Measurements from ENCODE around the gene ATOSB. TPM values are rescaled to one million over a fixed set of nuclear protein-coding genes. Genes with fewer than 3 reads are reported as not detected.

The ATOSB gene
- total RNA-seq, 1 donor from 2014 or later: 20.3 TPM

- ATAC-seq: peak; percentile 96 to 97
- intact Hi-C loops (cut with DNase I): no loop called here
These were observed 43.0 kb downstream of the ATOSB start, which contains the start of gene VCP for GRCh38 chr9:35072461-35073278. VCP (minus strand) TSS chr9:35072625; CDS start chr9:35072353, 272 bp downstream.

DNA sequence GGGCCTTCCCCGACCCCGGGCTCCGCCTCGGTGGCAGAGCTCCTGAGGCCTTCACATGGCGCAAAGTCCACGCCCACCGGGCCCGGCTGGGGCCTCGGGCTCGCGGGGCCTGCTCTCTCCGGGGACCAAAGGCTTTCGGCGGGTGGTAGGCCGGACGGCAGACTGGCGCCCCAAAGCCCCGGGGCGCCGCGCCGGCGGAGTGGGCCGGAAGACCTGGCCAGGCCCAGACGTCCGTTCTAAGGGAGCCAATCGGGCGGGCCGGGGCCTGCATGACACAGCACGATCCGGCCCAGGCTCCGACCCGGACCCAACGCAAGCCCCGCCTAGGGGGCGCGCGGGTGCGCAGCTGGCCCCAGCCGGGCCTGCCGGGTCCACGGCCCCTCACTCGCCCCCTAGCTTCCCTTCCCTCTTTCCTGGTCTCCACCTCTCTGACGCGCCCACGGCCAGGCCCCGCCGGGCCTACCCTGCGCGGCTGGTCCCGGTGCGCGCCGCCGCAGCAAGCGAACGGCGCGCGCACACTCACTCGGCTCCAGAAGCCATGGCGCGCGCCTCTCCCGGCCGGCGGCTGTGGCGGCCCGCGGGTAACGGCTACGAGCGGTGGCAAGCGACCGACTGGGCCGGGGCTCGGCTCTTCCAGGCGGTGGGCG lies 43.7 kb downstream of the ATOSB start:
- no peaks in the 10 kb centered on the region for H3K27me3 ChIP-seq (ENCODE audit: low read depth)
- H3K27ac ChIP-seq: peak overlapping the region; percentile 100
- H3K4me3 ChIP-seq: peak overlapping the region; percentile 98
- H3K4me1 ChIP-seq: peaks cover 45% of the 10 kb centered on the region
- peaks cover 19% of the 10 kb centered on the region for H3K36me3 ChIP-seq
- TF ChIP-seq, protein P1, sequence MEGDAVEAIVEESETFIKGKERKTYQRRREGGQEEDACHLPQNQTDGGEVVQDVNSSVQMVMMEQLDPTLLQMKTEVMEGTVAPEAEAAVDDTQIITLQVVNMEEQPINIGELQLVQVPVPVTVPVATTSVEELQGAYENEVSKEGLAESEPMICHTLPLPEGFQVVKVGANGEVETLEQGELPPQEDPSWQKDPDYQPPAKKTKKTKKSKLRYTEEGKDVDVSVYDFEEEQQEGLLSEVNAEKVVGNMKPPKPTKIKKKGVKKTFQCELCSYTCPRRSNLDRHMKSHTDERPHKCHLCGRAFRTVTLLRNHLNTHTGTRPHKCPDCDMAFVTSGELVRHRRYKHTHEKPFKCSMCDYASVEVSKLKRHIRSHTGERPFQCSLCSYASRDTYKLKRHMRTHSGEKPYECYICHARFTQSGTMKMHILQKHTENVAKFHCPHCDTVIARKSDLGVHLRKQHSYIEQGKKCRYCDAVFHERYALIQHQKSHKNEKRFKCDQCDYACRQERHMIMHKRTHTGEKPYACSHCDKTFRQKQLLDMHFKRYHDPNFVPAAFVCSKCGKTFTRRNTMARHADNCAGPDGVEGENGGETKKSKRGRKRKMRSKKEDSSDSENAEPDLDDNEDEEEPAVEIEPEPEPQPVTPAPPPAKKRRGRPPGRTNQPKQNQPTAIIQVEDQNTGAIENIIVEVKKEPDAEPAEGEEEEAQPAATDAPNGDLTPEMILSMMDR (IDR thresholded peaks at IDR 0.05): peak; percentile 52
- no peaks in the 10 kb centered on the region for H3K9me3 ChIP-seq
- intact Hi-C loops (cut with DNase I): no loop called here
- ATAC-seq (peak; percentile 90 to 93), DNase-seq (peak; percentile 94)

More at GRCh38 chr9:35072461-35073278, 43.0 kb downstream of the ATOSB start, which contains the start of gene VCP:
- peaks cover 43% of the 10 kb centered on the region for H3K4me1 ChIP-seq
- peak; percentile 98 for DNase-seq
- no peaks in the 10 kb centered on the region for H3K9me3 ChIP-seq
- H3K4me3 ChIP-seq: peak within 1 kb of the TSS; percentile 98
- peaks cover 12% of the 10 kb centered on the region for H3K36me3 ChIP-seq
- H3K27me3 ChIP-seq (ENCODE audit: low read depth): no peaks in the 10 kb centered on the region
- TF ChIP-seq, protein P1 (IDR thresholded peaks at IDR 0.05): no peak
- H3K27ac ChIP-seq: peak within 1 kb of the TSS; percentile 100

- intact Hi-C loops (cut with DNase I): no loop called here
- no peaks in the 10 kb centered on the region for H3K27me3 ChIP-seq (ENCODE audit: low read depth)
- H3K4me3 ChIP-seq: peak overlapping the region; percentile 98
- H3K9me3 ChIP-seq: no peaks in the 10 kb centered on the region
- ATAC-seq: no peak
- DNase-seq: no peak
- H3K36me3 ChIP-seq: peaks cover 27% of the 10 kb centered on the region
- TF ChIP-seq, protein P1 (IDR thresholded peaks at IDR 0.05): no peak
- peak overlapping the region; percentile 100 for H3K27ac ChIP-seq
- H3K4me1 ChIP-seq: peaks cover 45% of the 10 kb centered on the region
These were observed 44.5 kb downstream of the ATOSB start for GRCh38 chr9:35070823-35071813.

GRCh38 chr9:35069020-35069419 lies 46.6 kb downstream of the ATOSB start:
- H3K27ac ChIP-seq: no peak overlapping the region

More at GRCh38 chr9:35069020-35069419, 46.6 kb downstream of the ATOSB start:
- peaks cover 48% of the 10 kb centered on the region for H3K36me3 ChIP-seq
- TF ChIP-seq, protein P1 (IDR thresholded peaks at IDR 0.05): no peak
- peaks cover 45% of the 10 kb centered on the region for H3K4me1 ChIP-seq
- no peaks in the 10 kb centered on the region for H3K9me3 ChIP-seq
- intact Hi-C loops (cut with DNase I): no loop called here
- DNase-seq (no peak), ATAC-seq (no peak)
- no peaks in the 10 kb centered on the region for H3K27me3 ChIP-seq (ENCODE audit: low read depth)
- no peak overlapping the region for H3K4me3 ChIP-seq
